CD1c-positive myeloid dendritic cell (primary cell): ENCODE measurements around the gene TRPM3.

Source experiments
- DNase-seq: peaks from one replicate; pipeline ENCODE4 v3.0.0-alpha.2; 2016; ENCODE audit errors: extremely low spot score

TRPM3 gene

GRCh38 chr9:70610287-70610644 lies 511.2 kb downstream of the TRPM3 start:
- no peak for DNase-seq

DNA sequence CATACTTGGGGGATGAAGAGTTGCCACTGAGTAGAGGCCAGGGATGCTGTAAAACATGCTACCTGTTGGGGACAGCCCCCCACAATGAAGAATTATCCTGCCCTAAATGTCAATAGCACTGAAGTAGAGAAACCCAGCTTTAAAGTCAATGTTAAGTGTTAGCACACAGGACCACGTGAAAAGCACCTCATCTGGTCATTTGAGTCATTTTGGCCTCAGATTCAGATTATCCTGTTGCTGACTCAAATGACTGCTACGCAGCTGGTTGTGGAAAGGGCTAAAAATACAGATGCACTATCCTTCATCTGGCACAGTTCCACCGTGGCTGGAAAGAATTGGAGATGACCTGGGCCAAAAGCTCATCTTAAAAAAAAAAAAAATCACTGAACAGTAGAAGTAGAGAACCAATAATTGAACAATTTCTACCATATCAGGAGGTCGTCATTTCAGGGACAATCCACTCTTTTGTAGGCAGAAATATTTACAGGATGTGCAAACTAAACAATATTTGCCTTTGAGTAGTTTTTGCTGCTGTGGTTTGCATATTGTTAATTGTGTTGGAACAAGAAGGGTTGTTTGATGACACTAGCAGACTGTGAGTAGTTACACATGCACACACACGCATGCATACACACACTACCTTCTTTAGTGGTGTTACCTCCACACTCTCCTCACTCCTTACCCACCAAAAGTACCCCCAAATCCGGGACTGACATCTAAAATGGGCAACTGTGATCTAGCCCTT lies 511.7 kb downstream of the TRPM3 start:
- no peak for DNase-seq

- DNase-seq: no peak
Observed at GRCh38 chr9:70609011-70609410, 512.4 kb downstream of the TRPM3 start.

GRCh38 chr9:70607926-70608325 lies 513.5 kb downstream of the TRPM3 start:
- DNase-seq: peak; percentile 86

- DNase-seq: no peak
Observed at GRCh38 chr9:70607329-70607728, 514.1 kb downstream of the TRPM3 start.

- no peak for DNase-seq
Observed at GRCh38 chr9:70603020-70603411, 518.4 kb downstream of the TRPM3 start.

DNA sequence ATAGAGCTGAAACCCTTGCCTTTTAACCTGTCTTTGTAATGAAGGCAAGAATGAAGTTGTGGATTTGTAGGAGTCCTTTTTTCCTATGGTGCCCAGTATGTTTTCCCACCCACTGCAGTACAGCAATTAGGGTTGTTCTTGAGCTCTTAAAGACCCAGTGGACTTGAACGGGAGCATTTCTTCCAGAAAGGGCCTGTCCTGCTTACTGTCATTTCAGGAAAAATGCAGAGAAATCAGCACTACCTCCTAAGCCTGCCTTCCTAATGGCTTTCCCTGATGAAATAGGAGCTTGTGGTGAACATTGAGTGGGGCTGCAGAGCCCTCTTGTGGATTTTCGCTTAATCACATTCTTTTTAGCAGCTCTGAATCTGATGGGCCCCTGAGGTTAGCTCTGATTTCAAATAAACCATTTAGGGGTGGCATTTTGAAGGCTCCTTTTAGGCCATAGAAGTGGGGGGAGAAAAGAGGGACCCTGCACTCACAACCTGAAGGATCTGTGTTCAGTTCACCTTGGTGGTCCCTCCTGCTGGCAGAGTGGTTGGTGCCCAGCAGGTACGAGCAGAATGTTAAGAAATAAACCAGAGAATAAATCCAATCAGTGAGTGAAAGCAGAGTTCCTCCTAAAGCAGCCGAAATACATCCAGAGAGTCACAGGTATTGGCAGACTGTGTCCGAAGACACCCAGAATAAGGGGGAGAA lies 519.0 kb downstream of the TRPM3 start:
- peak; percentile 82 for DNase-seq

GRCh38 chr9:70601000-70601951 lies 520.1 kb downstream of the TRPM3 start:
- peak; percentile 25 for DNase-seq

DNA sequence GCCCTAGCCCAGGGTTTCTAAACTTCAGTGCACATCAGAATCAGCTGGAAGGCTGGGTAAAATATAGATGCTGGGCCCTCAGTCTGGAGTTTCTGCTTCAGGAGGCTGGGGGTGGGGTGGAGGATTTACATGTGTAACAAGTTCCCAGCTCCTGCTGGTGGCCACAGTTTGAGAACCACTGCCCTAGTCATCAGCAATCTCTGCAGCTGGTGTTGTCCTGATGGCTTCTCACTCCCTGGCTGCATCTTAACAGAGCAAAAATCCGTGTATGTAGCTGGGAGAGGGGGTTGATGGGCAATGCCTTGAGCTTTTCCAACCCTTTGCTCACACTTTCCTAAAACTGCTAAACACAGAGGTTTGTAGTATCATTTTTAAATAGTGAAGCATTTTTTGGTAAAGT lies 520.9 kb downstream of the TRPM3 start:
- DNase-seq: no peak

GRCh38 chr9:70597886-70598285 lies 523.5 kb downstream of the TRPM3 start:
- no peak for DNase-seq

- no peak for DNase-seq
Observed at GRCh38 chr9:70595211-70595610, 526.2 kb downstream of the TRPM3 start.

GRCh38 chr9:70594386-70594944 lies 527.0 kb downstream of the TRPM3 start:
- DNase-seq: no peak

GRCh38 chr9:70593241-70593640 lies 528.2 kb downstream of the TRPM3 start:
- DNase-seq: no peak

DNA sequence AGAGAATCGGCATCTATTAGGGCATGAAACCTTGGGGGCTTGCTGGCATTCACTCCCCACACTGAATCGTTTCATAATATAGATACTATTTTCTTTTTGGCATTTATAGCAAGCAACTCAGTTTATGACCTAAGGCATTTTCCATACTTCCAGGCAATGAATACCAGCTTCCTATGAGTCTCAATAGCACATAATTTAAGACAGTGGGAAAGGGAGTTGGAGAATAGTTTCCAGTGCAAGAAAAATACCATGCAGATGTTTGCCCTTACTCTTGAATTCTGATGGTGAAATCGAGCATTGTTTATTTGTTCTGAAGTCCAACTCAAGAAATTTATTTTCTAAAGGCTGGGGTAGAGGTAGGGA lies 531.1 kb downstream of the TRPM3 start:
- no peak for DNase-seq

GRCh38 chr9:70589571-70590314 lies 531.7 kb downstream of the TRPM3 start:
- DNase-seq: no peak

DNA sequence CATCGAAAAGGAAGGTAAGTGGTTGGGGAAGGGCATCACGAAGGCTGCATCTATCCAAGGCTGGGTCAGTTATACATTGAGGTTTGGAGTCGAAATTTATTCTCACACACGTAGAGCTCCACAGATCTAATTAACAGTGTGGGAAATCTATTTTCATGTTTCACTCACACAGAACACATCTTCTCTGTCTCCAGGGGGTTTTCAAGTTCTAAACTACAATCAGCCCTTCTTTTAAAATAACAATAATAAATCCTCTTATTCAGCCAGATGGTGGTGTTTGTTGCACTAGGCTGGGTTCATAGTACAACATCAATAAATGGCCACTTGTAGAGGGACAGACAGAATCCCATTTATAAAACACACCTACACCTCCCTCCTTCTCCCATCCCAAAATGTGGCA lies 532.4 kb downstream of the TRPM3 start:
- no peak for DNase-seq

DNA sequence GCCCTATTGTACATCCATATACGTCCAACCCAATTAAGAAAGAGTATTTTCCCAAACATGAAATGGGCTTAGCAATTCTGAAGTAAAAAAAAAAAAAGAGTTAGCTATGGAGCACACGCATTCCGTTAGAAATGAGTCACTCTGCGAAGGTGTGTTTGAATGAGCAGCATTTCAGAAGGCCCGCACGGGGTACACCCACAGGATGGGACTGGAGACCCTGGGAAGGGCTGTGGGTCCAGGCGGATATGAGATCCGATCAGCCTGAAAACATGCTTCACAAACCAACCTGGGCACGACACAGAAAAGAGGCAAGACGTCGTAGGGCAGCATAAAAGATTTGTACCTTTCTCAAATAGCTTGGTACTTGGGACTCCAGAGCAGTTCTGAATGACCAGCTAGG lies 533.0 kb downstream of the TRPM3 start:
- no peak for DNase-seq

DNA sequence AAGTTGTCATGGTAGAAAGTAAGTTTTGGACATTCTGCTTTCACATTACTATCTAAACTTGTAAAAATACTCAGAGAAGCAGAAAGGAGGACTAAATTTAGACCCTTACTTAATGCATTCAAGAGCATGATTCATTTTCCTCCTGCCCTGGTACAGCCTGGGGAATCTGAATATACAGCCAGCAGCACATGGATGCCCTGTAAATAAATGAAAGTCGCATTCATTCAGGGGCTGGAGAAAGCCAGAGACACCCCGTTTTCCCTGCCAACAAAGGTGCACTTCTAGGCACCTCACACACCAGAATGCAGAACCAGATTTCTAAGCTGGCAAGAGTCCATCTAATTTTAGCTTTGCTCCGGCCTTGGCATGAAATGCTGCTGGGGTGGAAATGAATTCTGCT lies 534.2 kb downstream of the TRPM3 start:
- no peak for DNase-seq

DNA sequence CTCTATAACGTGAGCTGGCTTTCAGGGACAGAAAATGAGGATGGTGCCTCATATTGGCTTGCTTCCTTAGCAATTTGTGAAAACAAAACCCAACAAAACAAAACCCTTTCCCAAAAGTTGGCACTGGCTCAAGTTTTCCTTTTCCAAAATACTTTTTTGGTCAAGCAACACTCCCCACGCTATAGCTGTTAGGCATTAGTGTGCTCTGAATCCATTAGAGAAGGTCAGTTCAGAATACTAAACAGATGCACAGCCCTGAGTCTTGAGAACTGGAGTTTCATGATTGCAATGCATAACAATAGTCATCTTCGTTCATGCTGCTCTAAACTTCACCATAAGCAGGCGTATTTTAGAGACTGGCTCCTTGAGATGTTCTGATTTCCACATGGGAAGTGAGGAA lies 534.9 kb downstream of the TRPM3 start:
- no peak for DNase-seq

GRCh38 chr9:70581955-70582350 lies 539.5 kb downstream of the TRPM3 start:
- DNase-seq: no peak

GRCh38 chr9:70581214-70581954 lies 540.0 kb downstream of the TRPM3 start:
- no peak for DNase-seq
